H9 (cell line): ENCODE data around the gene PRKAG3. TPM values are rescaled to one million over a fixed set of nuclear protein-coding genes. Genes with fewer than 3 reads are reported as not detected.
"Not testable (repeated sequence)": the region's sequence is repeated elsewhere in the genome, so short reads cannot be mapped to it uniquely, and the experiment has no call there.

Source experiments
- DNase-seq: peaks from one replicate; pipeline ENCODE4 v3.0.0-alpha.2; 2017
- H2AFZ ChIP-seq: one replicate; pipeline ENCODE4 v1.6.1; 2013; ENCODE audit warnings: mild to moderate bottlenecking, low read length, control low read depth, moderate library complexity
- H2AK5ac ChIP-seq: 2 replicates; pipeline ENCODE4 v1.6.1; 2013; ENCODE audit warnings: low read length, control low read depth, mixed read lengths; ENCODE audit not compliant: insufficient read length
- H2BK120ac ChIP-seq: one replicate; pipeline ENCODE4 v1.6.1; 2013; ENCODE audit warnings: low read depth, mild to moderate bottlenecking, low read length, control low read depth, inconsistent platforms; ENCODE audit not compliant: poor library complexity, severe bottlenecking
- H2BK12ac ChIP-seq: 2 replicates; pipeline ENCODE4 v1.6.1; 2013; ENCODE audit warnings: low read length, control low read depth, mixed read lengths, low read depth; ENCODE audit not compliant: insufficient read length
- H2BK15ac ChIP-seq: 2 replicates; pipeline ENCODE4 v1.6.1; 2013; ENCODE audit warnings: low read depth, low read length, control low read depth
- H2BK20ac ChIP-seq: one replicate; pipeline ENCODE4 v1.6.1; 2013; ENCODE audit warnings: low read depth, mild to moderate bottlenecking, low read length, control low read depth, inconsistent platforms; ENCODE audit not compliant: poor library complexity, severe bottlenecking
- H2BK5ac ChIP-seq: 2 replicates; pipeline ENCODE4 v1.6.1; 2013; ENCODE audit warnings: low read length, control low read depth, mixed read lengths; ENCODE audit not compliant: insufficient read length
- H3K14ac ChIP-seq: 2 replicates; pipeline ENCODE4 v1.6.1; 2013; ENCODE audit warnings: low read length, control low read depth; ENCODE audit not compliant: insufficient read depth
- H3K18ac ChIP-seq: 2 replicates; pipeline ENCODE4 v1.6.1; 2013; ENCODE audit warnings: low read depth, mild to moderate bottlenecking, mixed read lengths, low read length, control low read depth; ENCODE audit not compliant: insufficient read length
- H3K23ac ChIP-seq: 2 replicates; pipeline ENCODE4 v1.6.1; 2013; ENCODE audit warnings: low read length, control low read depth, mixed read lengths, low read depth; ENCODE audit not compliant: insufficient read length
- H3K23me2 ChIP-seq: 2 replicates; pipeline ENCODE4 v1.6.1; 2013; ENCODE audit warnings: low read depth, mild to moderate bottlenecking, mixed read lengths, low read length, control low read depth; ENCODE audit not compliant: insufficient read length, poor library complexity, severe bottlenecking
- H3K27ac ChIP-seq: 2 replicates; pipeline ENCODE4 v1.5.1; 2013; ENCODE audit warnings: low read length, control low read depth, mixed read lengths, low read depth; ENCODE audit not compliant: insufficient read length
- H3K27me3 ChIP-seq: 2 replicates; pipeline ENCODE4 v1.6.1; 2013; ENCODE audit warnings: low read length, control low read depth, inconsistent platforms; ENCODE audit not compliant: insufficient read depth
- H3K4ac ChIP-seq: 2 replicates; pipeline ENCODE4 v1.6.1; 2013; ENCODE audit warnings: low read depth, mild to moderate bottlenecking, control low read depth, inconsistent platforms, low read length, moderate library complexity
- H3K4me1 ChIP-seq: 2 replicates; pipeline ENCODE4 v1.6.1; 2013; ENCODE audit warnings: low read length, control low read depth, inconsistent platforms; ENCODE audit not compliant: insufficient read depth
- H3K4me2 ChIP-seq: 2 replicates; pipeline ENCODE4 v1.6.1; 2013; ENCODE audit warnings: low read length, control low read depth, mixed read lengths; ENCODE audit not compliant: insufficient read length, insufficient read depth
- H3K56ac ChIP-seq: 2 replicates; pipeline ENCODE4 v1.6.1; 2013; ENCODE audit warnings: low read depth, mild to moderate bottlenecking, mixed read lengths, low read length, control low read depth; ENCODE audit not compliant: insufficient read length
- H3K79me1 ChIP-seq: 2 replicates; pipeline ENCODE4 v1.6.1; 2013; ENCODE audit warnings: low read depth, mild to moderate bottlenecking, moderate library complexity, low read length, control low read depth, inconsistent platforms; ENCODE audit not compliant: insufficient read depth, poor library complexity, severe bottlenecking
- H3K79me2 ChIP-seq: 2 replicates; pipeline ENCODE4 v1.6.1; 2013; ENCODE audit warnings: low read length, control low read depth, inconsistent platforms; ENCODE audit not compliant: insufficient read depth
- H3K9ac ChIP-seq: 2 replicates; pipeline ENCODE4 v1.6.1; 2013; ENCODE audit warnings: low read length, control low read depth, mixed read lengths; ENCODE audit not compliant: insufficient read length; ENCODE audit errors: extremely low read depth
- H3K9me3 ChIP-seq: one replicate; pipeline ENCODE4 v1.6.1; 2013; ENCODE audit warnings: low read depth, low read length, inconsistent platforms; ENCODE audit not compliant: control insufficient read depth
- H3T11ph ChIP-seq: one replicate; pipeline ENCODE4 v1.6.1; 2013; ENCODE audit warnings: mild to moderate bottlenecking, low read length, control low read depth, inconsistent platforms
- H4K20me1 ChIP-seq: one replicate; pipeline ENCODE4 v1.6.1; 2013; ENCODE audit not compliant: control insufficient read depth, insufficient read length, insufficient read depth
- H4K5ac ChIP-seq: 2 replicates; pipeline ENCODE4 v1.6.1; 2013; ENCODE audit warnings: low read depth, mild to moderate bottlenecking, mixed read lengths, low read length, control low read depth; ENCODE audit not compliant: insufficient read length
- H4K8ac ChIP-seq: replicated peaks from 2 replicates; pipeline ENCODE4 v1.6.1; 2013; ENCODE audit warnings: low read length, control low read depth, mixed read lengths, low read depth; ENCODE audit not compliant: insufficient read length
- H4K91ac ChIP-seq: 2 replicates; pipeline ENCODE4 v1.6.1; 2013; ENCODE audit warnings: low read depth, mild to moderate bottlenecking, moderate library complexity, mixed read lengths, low read length, control low read depth; ENCODE audit not compliant: insufficient read length
- H3K27ac Mint-ChIP-seq, 3 experiments: 2 replicates in 2 of 3; 3 replicates in 1 of 3; pipeline ENCODE4 v1.8.0; 2020 to 2021; ENCODE audit warnings: mixed read lengths in 3 of 3, mild to moderate bottlenecking in 1 of 3, moderate library complexity in 1 of 3
- H3K27me3 Mint-ChIP-seq: 2 replicates; pipeline ENCODE4 v1.8.0; 2021; ENCODE audit warnings: low read depth, mild to moderate bottlenecking, moderate library complexity, mixed read lengths
- H3K36me3 Mint-ChIP-seq, 3 experiments: 2 replicates in 2 of 3; 3 replicates in 1 of 3; pipeline ENCODE4 v1.8.0; 2020 to 2021; ENCODE audit warnings: low read depth in 3 of 3, mixed read lengths in 3 of 3; ENCODE audit not compliant: insufficient read depth in 1 of 3
- H3K4me1 Mint-ChIP-seq, 2 experiments: 2 replicates each; pipeline ENCODE4 v1.8.0; 2020; ENCODE audit warnings: mixed read lengths in 2 of 2
- H3K4me3 Mint-ChIP-seq, 2 experiments: 2 replicates in 1 of 2; 3 replicates in 1 of 2; pipeline ENCODE4 v1.8.0; 2020 to 2021; ENCODE audit warnings: mild to moderate bottlenecking in 2 of 2, mixed read lengths in 2 of 2, moderate library complexity in 1 of 2
- H3K9me3 Mint-ChIP-seq, 2 experiments: 2 replicates in 1 of 2; 3 replicates in 1 of 2; pipeline ENCODE4 v1.8.0; 2020; ENCODE audit warnings: mild to moderate bottlenecking in 2 of 2, mixed read lengths in 2 of 2, moderate library complexity in 1 of 2
- WGBS: extraction: QIAGEN DNeasy Blood & Tissue Kit; methylation state at CpG from one replicate; pipeline ENCODE4 v1.1.7; 2013; ENCODE audit warnings: missing lambda C conversion rate, low lambda C conversion rate, mixed read lengths; ENCODE audit not compliant: insufficient read length; ENCODE audit errors: extremely low coverage; 5-methylcytosine and 5-hydroxymethylcytosine counted together
- total RNA-seq: library from RNA; stranded (reverse); gene quantifications from 2 replicates; pipeline ENCODE4 v1.2.1, GENCODE V29; 2021

The PRKAG3 gene
- total RNA-seq, 1 experiment from 2014 or later = not detected

GRCh38 chr2:218844334-218844733 lies 12.7 kb upstream of the PRKAG3 start:
- not testable (repeated sequence) for H3K27ac ChIP-seq
- WGBS = no CpG with 5 or more reads among the region's 5 CpGs

More at GRCh38 chr2:218844334-218844733, 12.7 kb upstream of the PRKAG3 start:
- not testable (repeated sequence) for H4K20me1 ChIP-seq, H2BK12ac ChIP-seq, H2AFZ ChIP-seq, H3K23ac ChIP-seq, H4K91ac ChIP-seq, H3K36me3 Mint-ChIP-seq, H3K14ac ChIP-seq, H3K4me1 ChIP-seq, H2BK5ac ChIP-seq, H2BK15ac ChIP-seq, H3K9ac ChIP-seq, H3K56ac ChIP-seq, H3K23me2 ChIP-seq, H4K5ac ChIP-seq, H3K4me1 Mint-ChIP-seq, H3T11ph ChIP-seq, H2AK5ac ChIP-seq, H3K27ac Mint-ChIP-seq, H3K79me1 ChIP-seq, H3K4me3 Mint-ChIP-seq, H2BK120ac ChIP-seq, H2BK20ac ChIP-seq, H3K9me3 ChIP-seq, H3K79me2 ChIP-seq, H4K8ac ChIP-seq, H3K27me3 ChIP-seq, DNase-seq, H3K4me2 ChIP-seq, H3K4ac ChIP-seq, H3K18ac ChIP-seq
- Mint-ChIP-seq H3K27me3 (peaks cover 20% of the 10 kb centered on the region), H3K9me3 (peaks cover 24 to 28% of the 10 kb centered on the region in 2 experiments)
